SK-MEL-5 (cell line): ENCODE data around the gene SH2D4B. TPM values are rescaled to one million over a fixed set of nuclear protein-coding genes. Genes with fewer than 3 reads are reported as not detected.
"Not testable (repeated sequence)": the region's sequence is repeated elsewhere in the genome, so short reads cannot be mapped to it uniquely, and the experiment has no call there.

Experiments used
- DNase-seq: peaks from one replicate; pipeline ENCODE4 v3.0.0-alpha.2; 2016; ENCODE audit warnings: low read depth, low spot score
- in situ Hi-C: cut with HindIII; loops from 2 replicates; pipeline ENCODE4 v1.10.0; 2016; ENCODE audit warnings: low sequenced_read_pairs, high pct_unique_total_duplicates, low pct_unique_long_range_greater_than_20kb
- total RNA-seq: library from RNA; depleted of rRNA; stranded (reverse); fragments of >200 nt; shearing (Covaris generic); gene quantifications from 2 replicates; pipeline ENCODE4 v1.2.3, GENCODE V29; 2014

SH2D4B gene
- total RNA-seq, 1 experiment from 2014 or later = 0.11 TPM

GRCh38 chr10:80518807-80519360 is 18.8 kb upstream of the SH2D4B start:
- in situ Hi-C loops = no loop called here
- no peak for DNase-seq

GRCh38 chr10:80519936-80520650 is 17.6 kb upstream of the SH2D4B start:
- no peak for DNase-seq
- in situ Hi-C loops = no loop called here

GRCh38 chr10:80520661-80521470 is 16.8 kb upstream of the SH2D4B start:
- DNase-seq = no peak
- in situ Hi-C loops = no loop called here

GRCh38 chr10:80522756-80523363 is 14.8 kb upstream of the SH2D4B start:
- in situ Hi-C loops = no loop called here
- no peak for DNase-seq

GRCh38 chr10:80523773-80524172 is 13.9 kb upstream of the SH2D4B start:
- no peak for DNase-seq
- in situ Hi-C loops = no loop called here

GRCh38 chr10:80524190-80524909 is 13.4 kb upstream of the SH2D4B start:
- no peak for DNase-seq
- in situ Hi-C loops = no loop called here

GRCh38 chr10:80526218-80526617 is 11.5 kb upstream of the SH2D4B start:
- in situ Hi-C loops = no loop called here
- DNase-seq = no peak

GRCh38 chr10:80526742-80527141 is 11.0 kb upstream of the SH2D4B start:
- in situ Hi-C loops = no loop called here
- no peak for DNase-seq

GRCh38 chr10:80528185-80528700 is 9.5 kb upstream of the SH2D4B start:
- in situ Hi-C loops = no loop called here
- DNase-seq = no peak

GRCh38 chr10:80528901-80529300 is 8.8 kb upstream of the SH2D4B start:
- in situ Hi-C loops = no loop called here
- no peak for DNase-seq

- no peak for DNase-seq
- in situ Hi-C loops = no loop called here
Measured at GRCh38 chr10:80529604-80530003, 8.1 kb upstream of the SH2D4B start.

- DNase-seq = peak; percentile 46
- in situ Hi-C loops = no loop called here
Measured at GRCh38 chr10:80530251-80530650, 7.5 kb upstream of the SH2D4B start.

- DNase-seq = no peak
- in situ Hi-C loops = no loop called here
Measured at GRCh38 chr10:80530816-80531215, 6.9 kb upstream of the SH2D4B start.

GRCh38 chr10:80532571-80532970 is 5.1 kb upstream of the SH2D4B start:
- no peak for DNase-seq
- in situ Hi-C loops = no loop called here

- not testable (repeated sequence) for DNase-seq
Measured at GRCh38 chr10:80534059-80534458, 3.6 kb upstream of the SH2D4B start.

GRCh38 chr10:80534646-80535045 is 3.1 kb upstream of the SH2D4B start:
- in situ Hi-C loops, DNase-seq: not testable (repeated sequence)

More at GRCh38 chr10:80534059-80534458, 3.6 kb upstream of the SH2D4B start:
- in situ Hi-C loops = not testable (repeated sequence)

- peak; percentile 52 for DNase-seq
- in situ Hi-C loops = no loop called here
Measured at GRCh38 chr10:80535671-80536360, 1.9 kb upstream of the SH2D4B start.
